Measurements from ENCODE around the gene TMEM117.

The TMEM117 gene

DNA sequence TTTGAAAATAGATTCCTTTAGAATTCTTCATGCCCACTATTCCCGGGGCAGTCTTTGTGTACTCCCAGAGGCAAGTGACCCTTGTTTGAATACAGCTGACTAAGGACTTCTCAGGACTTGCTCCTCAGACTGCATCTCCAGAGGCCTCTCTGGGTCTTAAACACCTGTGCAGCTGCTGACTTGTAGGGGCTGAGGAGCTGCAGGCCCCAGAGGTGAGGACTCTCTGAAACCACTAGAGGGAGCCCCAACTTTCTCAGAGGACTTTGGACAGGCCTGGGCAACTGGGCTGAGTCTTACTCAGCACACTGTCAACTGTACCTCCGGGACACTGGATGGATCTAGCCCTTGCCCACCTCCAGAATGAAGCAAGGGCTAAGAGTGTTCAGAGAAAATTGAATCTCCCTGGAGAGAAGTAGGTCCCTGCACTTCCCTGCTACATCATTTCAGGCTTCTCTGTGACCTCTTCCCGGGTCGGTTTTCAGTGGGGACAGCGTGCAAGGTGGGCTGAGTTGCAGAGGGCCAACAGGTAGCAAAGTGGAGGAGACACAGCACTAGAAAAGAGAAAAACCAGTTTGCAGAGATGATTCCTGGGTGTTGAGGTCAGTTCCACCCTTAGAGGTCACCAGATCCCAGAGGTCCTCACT is 164.6 kb downstream of the TMEM117 start:
- no peak for DNase-seq
- no peak overlapping the region for H3K27ac ChIP-seq
- intact Hi-C loops (cut with DNase I; ENCODE audit: low total_unique reads) = no loop called here
- H3K27me3 ChIP-seq = no peaks in the 10 kb centered on the region
- H3K4me3 ChIP-seq = no peak overlapping the region
- peaks cover 0 to 4% (median 0%) of the 10 kb centered on the region in 3 donors for H3K9me3 ChIP-seq
- H3K36me3 ChIP-seq = no peaks in the 10 kb centered on the region
- H3K4me1 ChIP-seq = no peaks in the 10 kb centered on the region
- TF ChIP-seq, protein P1, sequence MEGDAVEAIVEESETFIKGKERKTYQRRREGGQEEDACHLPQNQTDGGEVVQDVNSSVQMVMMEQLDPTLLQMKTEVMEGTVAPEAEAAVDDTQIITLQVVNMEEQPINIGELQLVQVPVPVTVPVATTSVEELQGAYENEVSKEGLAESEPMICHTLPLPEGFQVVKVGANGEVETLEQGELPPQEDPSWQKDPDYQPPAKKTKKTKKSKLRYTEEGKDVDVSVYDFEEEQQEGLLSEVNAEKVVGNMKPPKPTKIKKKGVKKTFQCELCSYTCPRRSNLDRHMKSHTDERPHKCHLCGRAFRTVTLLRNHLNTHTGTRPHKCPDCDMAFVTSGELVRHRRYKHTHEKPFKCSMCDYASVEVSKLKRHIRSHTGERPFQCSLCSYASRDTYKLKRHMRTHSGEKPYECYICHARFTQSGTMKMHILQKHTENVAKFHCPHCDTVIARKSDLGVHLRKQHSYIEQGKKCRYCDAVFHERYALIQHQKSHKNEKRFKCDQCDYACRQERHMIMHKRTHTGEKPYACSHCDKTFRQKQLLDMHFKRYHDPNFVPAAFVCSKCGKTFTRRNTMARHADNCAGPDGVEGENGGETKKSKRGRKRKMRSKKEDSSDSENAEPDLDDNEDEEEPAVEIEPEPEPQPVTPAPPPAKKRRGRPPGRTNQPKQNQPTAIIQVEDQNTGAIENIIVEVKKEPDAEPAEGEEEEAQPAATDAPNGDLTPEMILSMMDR (IDR thresholded peaks at IDR 0.05) = no peak

DNA sequence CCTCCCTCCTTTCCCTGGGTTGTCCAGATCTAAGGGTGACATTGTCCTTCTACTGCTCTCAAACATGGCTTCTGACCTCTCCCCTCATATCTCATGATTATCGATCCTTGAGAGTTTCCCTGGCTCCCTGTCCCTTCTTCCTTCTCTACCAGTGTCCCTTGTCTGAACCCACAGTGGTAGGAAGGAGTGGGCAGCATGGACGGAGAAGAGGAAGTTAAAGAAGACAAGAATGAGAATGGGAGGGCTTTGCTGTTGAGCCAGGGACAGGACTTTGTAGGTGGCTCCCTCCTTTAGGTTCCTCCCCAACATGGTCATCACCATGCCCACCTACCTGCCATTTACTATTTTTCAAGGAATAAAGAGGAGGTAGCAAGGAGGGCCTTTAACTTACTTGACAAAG is 166.7 kb downstream of the TMEM117 start:
- Histone ChIP-seq H3K27ac (no peak overlapping the region), H3K27me3 (no peaks in the 10 kb centered on the region), H3K36me3 (no peaks in the 10 kb centered on the region), H3K4me3 (no peak overlapping the region), H3K4me1 (no peaks in the 10 kb centered on the region), H3K9me3 (peaks cover 0 to 4% (median 0%) of the 10 kb centered on the region in 3 donors)
- TF ChIP-seq, protein P1 (IDR thresholded peaks at IDR 0.05) = no peak
- intact Hi-C loops (cut with DNase I; ENCODE audit: low total_unique reads) = no loop called here
- DNase-seq = no peak

DNA sequence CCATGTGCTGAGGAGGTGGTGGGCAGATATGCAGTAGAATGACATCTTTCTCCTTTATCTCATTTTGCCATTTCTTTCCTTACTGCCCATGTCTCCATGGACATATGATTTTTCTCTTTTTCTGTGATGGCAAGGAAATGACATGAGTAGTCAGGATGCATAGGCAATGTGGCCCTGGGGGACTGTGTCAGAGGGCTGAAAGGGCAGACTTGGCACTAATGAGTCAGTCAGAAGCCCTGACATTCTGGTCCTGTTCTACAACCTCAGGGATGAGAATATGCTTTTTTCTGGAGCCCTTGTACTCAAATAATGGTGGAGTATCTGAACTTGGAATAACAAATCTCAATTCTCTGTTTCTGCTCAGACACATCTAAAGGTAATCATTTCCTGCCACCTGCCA is 167.8 kb downstream of the TMEM117 start:
- Histone ChIP-seq H3K27ac (no peak overlapping the region), H3K9me3 (peaks cover 0 to 4% (median 4%) of the 10 kb centered on the region in 3 donors), H3K4me3 (no peak overlapping the region), H3K36me3 (peaks cover 0 to 4% (median 0%) of the 10 kb centered on the region in 3 donors), H3K27me3 (no peaks in the 10 kb centered on the region), H3K4me1 (no peaks in the 10 kb centered on the region)
- DNase-seq = no peak
- TF ChIP-seq, protein P1 (IDR thresholded peaks at IDR 0.05) = no peak
- intact Hi-C loops (cut with DNase I; ENCODE audit: low total_unique reads) = no loop called here

DNA sequence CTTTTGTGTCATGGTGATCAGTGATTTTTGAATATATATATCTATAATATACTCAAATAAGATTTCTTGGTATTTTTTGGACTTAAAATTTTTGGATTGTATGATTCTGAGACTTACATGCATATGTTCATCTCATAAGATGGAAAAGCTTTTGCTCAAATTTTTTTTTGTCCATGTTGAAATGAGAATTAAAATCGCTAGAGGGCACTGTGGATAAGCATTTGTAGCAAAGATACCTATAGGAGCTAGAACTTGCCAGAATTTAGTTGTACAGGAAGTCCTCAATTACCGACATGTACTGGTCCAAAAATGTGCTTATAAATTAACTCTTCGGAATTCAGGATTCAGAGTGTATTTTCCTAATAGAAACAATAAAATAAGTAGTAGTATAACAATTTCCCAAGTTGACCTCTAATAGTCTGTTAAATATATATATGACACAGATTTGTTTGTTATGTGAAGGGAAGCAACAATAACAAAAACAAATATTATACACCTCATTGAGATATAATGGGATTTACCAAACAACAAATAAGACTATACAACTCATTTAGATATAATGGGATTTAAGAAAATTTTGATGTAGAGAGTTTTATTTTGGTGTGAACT is 179.6 kb downstream of the TMEM117 start:
- Histone ChIP-seq H3K9me3 (no peaks in the 10 kb centered on the region), H3K27me3 (no peaks in the 10 kb centered on the region), H3K36me3 (no peaks in the 10 kb centered on the region), H3K27ac (no peak overlapping the region), H3K4me1 (no peaks in the 10 kb centered on the region), H3K4me3 (no peak overlapping the region)
- TF ChIP-seq, protein P1 (IDR thresholded peaks at IDR 0.05) = peak; percentile 49 to 50
- DNase-seq = no peak
- intact Hi-C loops (cut with DNase I; ENCODE audit: low total_unique reads) = no loop called here

DNA sequence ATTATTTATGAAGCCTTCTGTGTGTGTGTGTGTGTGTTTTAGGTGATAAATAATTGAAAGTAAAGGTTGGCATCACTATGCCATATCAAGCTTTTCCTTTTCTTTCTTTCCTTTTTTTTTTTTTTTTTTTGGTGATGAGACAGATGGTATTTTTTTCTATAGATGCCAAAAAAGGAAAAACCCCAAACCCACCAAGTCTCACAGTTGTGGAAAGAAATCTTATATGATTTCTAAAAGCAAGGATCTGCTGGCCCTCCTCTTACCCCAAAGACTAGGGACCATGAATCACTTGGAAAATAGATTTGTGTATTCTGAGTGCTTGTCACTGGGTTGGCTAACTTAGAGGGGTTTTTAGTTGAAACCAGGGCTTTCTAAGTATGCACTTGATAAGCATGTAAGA is 181.3 kb downstream of the TMEM117 start:
- Histone ChIP-seq H3K9me3 (no peaks in the 10 kb centered on the region), H3K27ac (no peak overlapping the region), H3K27me3 (no peaks in the 10 kb centered on the region), H3K36me3 (no peaks in the 10 kb centered on the region), H3K4me3 (no peak overlapping the region), H3K4me1 (no peaks in the 10 kb centered on the region)
- TF ChIP-seq, protein P1 (IDR thresholded peaks at IDR 0.05) = no peak
- intact Hi-C loops (cut with DNase I; ENCODE audit: low total_unique reads) = no loop called here
- no peak for DNase-seq
